Sigmoid colon (tissue), 7 donors: Measurements from ENCODE around the gene ARSB. TPM values are rescaled to one million over a fixed set of nuclear protein-coding genes. Genes with fewer than 3 reads are reported as not detected.
A peak's percentile ranks its signal among the peaks of the same experiment; 100 is the strongest.

ENCODE experiments used
- DNase-seq: peaks from one replicate; pipeline ENCODE4 v3.0.0-alpha.2; 2019
- H3K27ac ChIP-seq, 4 donors: fragments of 200-600 bp; sonication (generic); one replicate each; pipeline ENCODE4 v1.5.1; 2016 to 2019; ENCODE audit warnings: mild to moderate bottlenecking in 1 of 4
- H3K27me3 ChIP-seq, 3 donors: fragments of 200-600 bp; sonication (generic); one replicate each; pipeline ENCODE4 v1.5.1; 2019; ENCODE audit warnings: mild to moderate bottlenecking in 1 of 3
- H3K36me3 ChIP-seq, 4 donors: fragments of 200-600 bp; sonication (generic); one replicate each; pipeline ENCODE4 v1.5.1; 2016 to 2019
- H3K4me1 ChIP-seq, 4 donors: fragments of 200-600 bp; sonication (generic); one replicate each; pipeline ENCODE4 v1.5.1; 2017 to 2019
- H3K4me3 ChIP-seq, 4 donors: fragments of 200-600 bp; sonication (generic); one replicate each; pipeline ENCODE4 v1.5.1; 2017 to 2019; ENCODE audit warnings: mild to moderate bottlenecking in 2 of 4, moderate library complexity in 1 of 4
- H3K9me3 ChIP-seq, 4 donors: fragments of 200-600 bp in 3 of 4; sonication (generic) in 3 of 4; one replicate each; pipeline versions ENCODE4 v1.5.1 to v1.6.1; 2013 to 2019
- CTCF ChIP-seq, 4 experiments: fragments of 450-650 bp in 3 of 4; fragments of 200-600 bp in 1 of 4; IDR thresholded peaks; one replicate each; pipeline ENCODE4 v1.5.1; 2016 to 2019; ENCODE audit warnings: antibody characterized with exemption in 4 of 4, mild to moderate bottlenecking in 3 of 4, moderate library complexity in 2 of 4
- EP300 ChIP-seq, 4 donors: sonication (generic); formaldehyde crosslinking; IDR thresholded peaks; one replicate each; pipeline ENCODE4 v1.6.1; 2017; ENCODE audit warnings: antibody characterized with exemption in 4 of 4
- POLR2A ChIP-seq, 2 donors: fragments of 450-650 bp; IDR thresholded peaks; one replicate each; pipeline ENCODE4 v1.6.1; 2016; ENCODE audit warnings: antibody characterized with exemption in 2 of 2, mild to moderate bottlenecking in 2 of 2, moderate library complexity in 2 of 2
- POLR2AphosphoS5 ChIP-seq, 4 donors: sonication (generic); formaldehyde crosslinking; IDR thresholded peaks; one replicate each; pipeline ENCODE4 v1.6.1; 2017; ENCODE audit warnings: antibody characterized with exemption in 4 of 4
- WGBS, 2 donors: extraction: QIAGEN DNeasy Blood & Tissue Kit; methylation state at CpG; one replicate each; pipeline ENCODE4 v1.1.7; 2013; 5-methylcytosine and 5-hydroxymethylcytosine counted together
- intact Hi-C: fragments of 100-400 bp; cut with DNase I; formaldehyde crosslinking; loops from one replicate; pipeline ENCODE4 v1.15.1; 2023
- polyA plus RNA-seq, 3 donors: library from polyadenylated mRNA; stranded (reverse); fragments of 200-250 nt; gene quantifications; one replicate each; pipeline ENCODE4 v1.2.3, GENCODE V29; 2013
- total RNA-seq, 4 donors: library from RNA; depleted of rRNA; stranded (reverse); fragments of >200 nt; gene quantifications; one replicate each; pipeline ENCODE4 v1.1.0, GENCODE V29; 2016
- donor health status: healthy with polysubstance abuse.
- donor health status: Bipolar disorder and iron deficiency.
- donor health status: healthy.

ARSB gene
- total and polyA plus RNA-seq, 7 donors: 1.2 to 22.2 (median 8.6) TPM

GRCh38 chr5:78833284-78833683, 151.8 kb downstream of the ARSB start:
- H3K4me1 ChIP-seq: peaks cover 0 to 19% (median 15%) of the 10 kb centered on the region in 4 donors
- no peak overlapping the region for H3K4me3 ChIP-seq
- intact Hi-C loops: loop anchor here (5.0 kb wide), 1 partner anchor 54 kb away; no protein-coding TSS in a partner anchor

DNA sequence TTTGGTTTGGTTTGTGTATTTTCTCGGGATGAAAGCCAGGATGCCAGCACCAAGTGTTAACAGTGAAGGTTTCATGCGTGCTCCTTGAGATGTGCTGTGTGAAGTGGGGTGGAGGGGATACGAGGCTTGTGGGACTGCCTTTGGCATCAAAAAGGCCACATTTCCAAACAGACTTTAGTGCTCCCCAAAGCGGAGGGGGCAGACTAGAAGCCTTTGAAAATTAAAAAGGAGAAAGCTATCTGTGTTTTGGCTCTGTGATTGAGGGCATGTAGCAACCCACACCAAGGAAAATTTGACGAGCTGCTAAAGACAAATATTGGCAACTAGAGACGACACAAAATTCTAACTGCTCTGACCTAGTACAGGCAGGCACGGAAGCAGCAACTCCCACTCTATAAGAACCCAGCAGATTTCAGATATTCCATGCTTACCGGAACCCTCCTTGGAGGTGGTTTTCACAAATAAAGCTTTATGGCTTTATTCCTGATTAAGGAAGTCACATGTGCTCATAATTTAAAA, 154.5 kb downstream of the ARSB start:
- no peak for DNase-seq
- Histone ChIP-seq H3K4me1 (peaks cover 0 to 20% (median 15%) of the 10 kb centered on the region in 4 donors), H3K27me3 (no peaks in the 10 kb centered on the region), H3K4me3 (no peak overlapping the region), H3K9me3 (no peaks in the 10 kb centered on the region), H3K27ac (peak overlapping the region in 3 of 4 donors; percentile 39 to 56 (median 49)), H3K36me3 (no peaks in the 10 kb centered on the region)
- no peak for TF ChIP-seq CTCF (IDR thresholded peaks at IDR 0.05)
- TF ChIP-seq POLR2AphosphoS5 (IDR thresholded peaks at IDR 0.05): no peak
- no peak for TF ChIP-seq POLR2A (IDR thresholded peaks at IDR 0.05)
- no peak for TF ChIP-seq EP300 (IDR thresholded peaks at IDR 0.05)
- WGBS, 2 donors: 75 to 80% methylated on average over 8 of the region's 8 CpGs
- intact Hi-C loops: loop anchor here (5.0 kb wide), 1 partner anchor 57 kb away; no protein-coding TSS in a partner anchor

More at GRCh38 chr5:78833284-78833683, 151.8 kb downstream of the ARSB start:
- Histone ChIP-seq H3K27me3 (no peaks in the 10 kb centered on the region), H3K27ac (no peak overlapping the region), H3K9me3 (no peaks in the 10 kb centered on the region), H3K36me3 (no peaks in the 10 kb centered on the region)
- no peak for DNase-seq
- 95 to 97% methylated on average over 3 of the region's 3 CpGs for WGBS, 2 donors
- TF ChIP-seq POLR2AphosphoS5 (IDR thresholded peaks at IDR 0.05): no peak
- no peak for TF ChIP-seq EP300 (IDR thresholded peaks at IDR 0.05)
- TF ChIP-seq POLR2A (IDR thresholded peaks at IDR 0.05): no peak
- TF ChIP-seq CTCF (IDR thresholded peaks at IDR 0.05): no peak

DNA sequence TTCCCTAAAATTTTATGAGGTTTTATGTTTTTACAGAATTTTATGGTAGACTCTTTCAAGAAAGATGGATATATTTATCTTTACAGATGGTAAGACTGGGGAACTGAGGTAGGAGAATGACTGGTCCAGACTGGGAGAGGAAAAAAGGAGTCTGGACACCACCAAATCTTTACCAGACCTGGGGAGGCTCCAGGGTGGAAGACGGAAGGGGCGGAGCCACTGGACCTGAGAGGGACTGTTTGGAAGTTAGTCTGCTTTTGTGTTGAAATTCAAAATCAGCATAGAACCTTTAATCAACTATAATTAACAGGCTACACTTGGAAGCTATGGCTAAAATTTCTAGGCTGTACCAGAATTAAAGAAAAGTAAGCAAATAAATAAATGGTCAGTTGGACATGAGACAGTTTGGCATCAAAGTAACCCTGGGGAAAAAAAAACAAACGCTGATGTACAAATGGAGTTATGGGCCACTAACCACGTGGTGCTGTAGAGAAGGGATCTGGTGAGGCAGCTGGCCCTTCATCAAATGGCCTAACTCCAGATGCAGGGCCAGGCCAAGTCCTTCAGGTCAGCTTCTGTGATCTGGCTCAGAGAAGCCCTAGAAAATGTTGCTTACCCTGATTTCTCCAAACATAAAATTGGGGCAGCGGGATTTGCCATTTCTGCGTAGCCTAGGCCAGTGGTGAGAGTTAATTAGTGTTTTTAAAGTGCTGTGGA, 155.1 kb downstream of the ARSB start:
- H3K4me3 ChIP-seq: no peak overlapping the region
- H3K36me3 ChIP-seq: no peaks in the 10 kb centered on the region
- peak overlapping the region in 3 of 4 donors; percentile 39 to 56 (median 49) for H3K27ac ChIP-seq
- H3K4me1 ChIP-seq: peaks cover 0 to 27% (median 16%) of the 10 kb centered on the region in 4 donors
- TF ChIP-seq POLR2AphosphoS5 (IDR thresholded peaks at IDR 0.05) (peak in 3 of 4 donors; percentile 12 to 51 (median 47)), POLR2A (IDR thresholded peaks at IDR 0.05) (no peak)
- H3K27me3 ChIP-seq: no peaks in the 10 kb centered on the region
- DNase-seq: peak; percentile 86
- H3K9me3 ChIP-seq: no peaks in the 10 kb centered on the region
- intact Hi-C loops: loop anchor here (5.0 kb wide), 1 partner anchor 57 kb away; no protein-coding TSS in a partner anchor
- 65 to 69% methylated on average over 6 of the region's 6 CpGs for WGBS, 2 donors

GRCh38 chr5:78827725-78828124, 157.4 kb downstream of the ARSB start:
- 56 to 77% methylated on average over 4 of the region's 4 CpGs for WGBS, 2 donors
- Histone ChIP-seq H3K9me3 (no peaks in the 10 kb centered on the region), H3K27ac (no peak overlapping the region), H3K4me1 (peaks cover 0 to 38% (median 19%) of the 10 kb centered on the region in 4 donors), H3K27me3 (no peaks in the 10 kb centered on the region), H3K4me3 (no peak overlapping the region), H3K36me3 (no peaks in the 10 kb centered on the region)
- TF ChIP-seq CTCF (IDR thresholded peaks at IDR 0.05): no peak
- TF ChIP-seq POLR2A (IDR thresholded peaks at IDR 0.05): no peak
- TF ChIP-seq EP300 (IDR thresholded peaks at IDR 0.05): no peak
- no peak for TF ChIP-seq POLR2AphosphoS5 (IDR thresholded peaks at IDR 0.05)
- no peak for DNase-seq
- intact Hi-C loops: no loop called here

GRCh38 chr5:78824831-78825281, 160.3 kb downstream of the ARSB start:
- peak overlapping the region in 2 of 4 donors; percentile 1 to 22 for H3K27ac ChIP-seq
- intact Hi-C loops: no loop called here
- peaks cover 0 to 24% (median 7%) of the 10 kb centered on the region in 4 donors for H3K4me1 ChIP-seq
- WGBS, 2 donors: 61 to 78% methylated on average over 2 of the region's 2 CpGs
- no peak overlapping the region for H3K4me3 ChIP-seq
- H3K9me3 ChIP-seq: no peaks in the 10 kb centered on the region
- H3K36me3 ChIP-seq: no peaks in the 10 kb centered on the region
- DNase-seq: no peak
- H3K27me3 ChIP-seq: no peaks in the 10 kb centered on the region
- TF ChIP-seq POLR2AphosphoS5 (IDR thresholded peaks at IDR 0.05) (no peak), EP300 (IDR thresholded peaks at IDR 0.05) (no peak), CTCF (IDR thresholded peaks at IDR 0.05) (no peak), POLR2A (IDR thresholded peaks at IDR 0.05) (no peak)
